ENCODE measurements around the gene GEMIN2.
"Not testable (repeated sequence)": the region's sequence is repeated elsewhere in the genome, so short reads cannot be mapped to it uniquely, and the experiment has no call there.

Gene GEMIN2

GRCh38 chr14:39140170-39140569 lies 26.0 kb downstream of the GEMIN2 start:
- H3K36me3 ChIP-seq (ENCODE audit: control insufficient read depth in 2 of 2, insufficient read depth in 1 of 2, low read length in 2 of 2) = peaks cover 38 to 41% of the 10 kb centered on the region in 2 experiments
- CTCF ChIA-PET = no interaction called here
- POLR2A ChIA-PET = interaction anchor here (0.6 to 1.8 kb wide), 4 partner anchors 16 to 701 kb away, joined by 3 to 8 read pairs (median 4); partner anchors contain the start of gene PNN
- H3K27ac ChIP-seq (ENCODE audit: extremely low read depth, low read depth, low read length) = no peak overlapping the region
- H3K4me1 ChIP-seq (ENCODE audit: control insufficient read depth, insufficient read depth, low read length) = no peaks in the 10 kb centered on the region
- TF ChIP-seq ZNF830 (tag by site-specific recombination; IDR thresholded peaks at IDR 0.05; ENCODE audit: low read depth) = no peak
- TF ChIP-seq PRDM1 (tag by site-specific recombination; IDR thresholded peaks at IDR 0.05) = no peak
- no peak for TF ChIP-seq ZNF175 (tag by site-specific recombination; IDR thresholded peaks at IDR 0.05)
- TF ChIP-seq ZIC2 (tag by site-specific recombination; IDR thresholded peaks at IDR 0.05) = no peak
- no peak for TF ChIP-seq ZNF777 (tag by site-specific recombination; IDR thresholded peaks at IDR 0.05; ENCODE audit: borderline replicate concordance)
- no peak for TF ChIP-seq GLI2 (tag by site-specific recombination; IDR thresholded peaks at IDR 0.05; ENCODE audit: borderline replicate concordance, low read depth)
- TF ChIP-seq ZNF169 (tag by site-specific recombination; IDR thresholded peaks at IDR 0.05) = no peak
- no peak for TF ChIP-seq MEIS1 (CRISPR knock-in tag; IDR thresholded peaks at IDR 0.05; ENCODE audit: borderline replicate concordance)
- no peaks in the 10 kb centered on the region for H3K9me3 ChIP-seq (ENCODE audit: control insufficient read depth, insufficient read depth, low read depth, low read length)
- no peak overlapping the region for H3K4me3 ChIP-seq (ENCODE audit: low read depth, low read length)

GRCh38 chr14:39141623-39142022 lies 27.5 kb downstream of the GEMIN2 start:
- peaks cover 24 to 32% of the 10 kb centered on the region in 2 experiments for H3K36me3 ChIP-seq (ENCODE audit: control insufficient read depth in 2 of 2, insufficient read depth in 1 of 2, low read length in 2 of 2)
- CTCF ChIA-PET; H3K9me3 ChIP-seq (ENCODE audit: control insufficient read depth, insufficient read depth, low read depth, low read length); POLR2A ChIA-PET; H3K4me1 ChIP-seq (ENCODE audit: control insufficient read depth, insufficient read depth, low read length); H3K4me3 ChIP-seq (ENCODE audit: low read depth, low read length); H3K27ac ChIP-seq (ENCODE audit: extremely low read depth, low read depth, low read length): not testable (repeated sequence)
- TF ChIP-seq SETDB1 (IDR thresholded peaks at IDR 0.05; ENCODE audit: insufficient read length, low read length) (peak; percentile 31), ZNF585B (tag by site-specific recombination; IDR thresholded peaks at IDR 0.05) (peak; percentile 94)

GRCh38 chr14:39143226-39143625 lies 29.1 kb downstream of the GEMIN2 start:
- H3K9me3 ChIP-seq (ENCODE audit: control insufficient read depth, insufficient read depth, low read depth, low read length); POLR2A ChIA-PET; H3K4me1 ChIP-seq (ENCODE audit: control insufficient read depth, insufficient read depth, low read length); H3K4me3 ChIP-seq (ENCODE audit: low read depth, low read length); CTCF ChIA-PET; H3K27ac ChIP-seq (ENCODE audit: extremely low read depth, low read depth, low read length): not testable (repeated sequence)
- peaks cover 16 to 34% of the 10 kb centered on the region in 2 experiments; a peak in 2 of 3 replicates for H3K36me3 ChIP-seq (ENCODE audit: control insufficient read depth in 2 of 2, insufficient read depth in 1 of 2, low read length in 2 of 2)

GRCh38 chr14:39145266-39145966 lies 31.3 kb downstream of the GEMIN2 start:
- TF ChIP-seq ZNF530 (tag by site-specific recombination; IDR thresholded peaks at IDR 0.05; ENCODE audit: low read depth) (no peak), ZNF610 (tag by site-specific recombination; IDR thresholded peaks at IDR 0.05; ENCODE audit: borderline replicate concordance) (no peak), ZNF776 (tag by site-specific recombination; IDR thresholded peaks at IDR 0.05; ENCODE audit: borderline replicate concordance) (no peak), ZNF140 (tag by site-specific recombination; IDR thresholded peaks at IDR 0.05) (no peak), ZNF19 (tag by site-specific recombination; IDR thresholded peaks at IDR 0.05; ENCODE audit: low read depth) (no peak), ZNF560 (tag by site-specific recombination; IDR thresholded peaks at IDR 0.05; ENCODE audit: borderline replicate concordance) (no peak), ZNF350 (tag by site-specific recombination; IDR thresholded peaks at IDR 0.05) (no peak), ZNF473 (tag by site-specific recombination; IDR thresholded peaks at IDR 0.05) (no peak), ZSCAN4 (tag by site-specific recombination; IDR thresholded peaks at IDR 0.05) (no peak)
- Histone ChIP-seq H3K4me3 (ENCODE audit: low read depth, low read length) (no peak overlapping the region), H3K4me1 (ENCODE audit: control insufficient read depth, insufficient read depth, low read length) (no peaks in the 10 kb centered on the region), H3K36me3 (ENCODE audit: control insufficient read depth in 2 of 2, insufficient read depth in 1 of 2, low read length in 2 of 2) (peaks cover 25 to 42% of the 10 kb centered on the region in 2 experiments), H3K27ac (ENCODE audit: extremely low read depth, low read depth, low read length) (no peak overlapping the region), H3K9me3 (ENCODE audit: control insufficient read depth, insufficient read depth, low read depth, low read length) (no peaks in the 10 kb centered on the region)
- ChIA-PET CTCF (interaction anchor here (0.7 kb wide), 1 partner anchor 25 kb away, joined by 3 read pairs; the partner anchor contains the start of gene TRAPPC6B), POLR2A (interaction anchor here (0.6 to 1.7 kb wide), 3 partner anchors 19 to 42 kb away, joined by 3 to 16 read pairs (median 4); partner anchors contain the start of genes SEC23A and TRAPPC6B)

Measured in HEK293 (cell line).